SK-N-SH (cell line): ENCODE data around the gene LMNB1.

ENCODE experiments used
- CHD2 ChIP-seq: fragments of 150-350 bp; IDR thresholded peaks from 2 replicates; pipeline ENCODE4 v1.6.1; 2018; ENCODE audit warnings: low read length; ENCODE audit not compliant: partially characterized antibody
- IRF3 ChIP-seq: fragments of 150-350 bp; IDR thresholded peaks from 2 replicates; pipeline ENCODE4 v1.6.1; 2016; ENCODE audit warnings: mild to moderate bottlenecking, low read depth, low read length
- MEF2A ChIP-seq: IDR thresholded peaks from 2 replicates; pipeline ENCODE4 v1.4.0; 2012; ENCODE audit warnings: low read depth, borderline replicate concordance
- NFIC ChIP-seq: IDR thresholded peaks from 2 replicates; pipeline ENCODE4 v1.4.0; 2012; ENCODE audit warnings: borderline replicate concordance
- NRF1 ChIP-seq: IDR thresholded peaks from 2 replicates; pipeline ENCODE4 v1.6.1; 2012; ENCODE audit warnings: low read depth, mild to moderate bottlenecking, low read length
- POLR2AphosphoS5 ChIP-seq: IDR thresholded peaks from 2 replicates; pipeline ENCODE4 v1.6.1; 2012; ENCODE audit warnings: low read depth, low read length
- RAD21 ChIP-seq: IDR thresholded peaks from 2 replicates; pipeline ENCODE4 v1.6.1; 2012; ENCODE audit warnings: mild to moderate bottlenecking, low read length
- RCOR1 ChIP-seq: fragments of 150-350 bp; IDR thresholded peaks from 2 replicates; pipeline ENCODE4 v1.6.1; 2017; ENCODE audit warnings: antibody characterized with exemption, low read length
- REST ChIP-seq: IDR thresholded peaks from 2 replicates; pipeline ENCODE4 v1.6.1; 2012; ENCODE audit warnings: mild to moderate bottlenecking, low read depth, low read length, moderate library complexity
- TAF1 ChIP-seq: IDR thresholded peaks from 2 replicates; pipeline ENCODE4 v1.6.1; 2012; ENCODE audit warnings: low read depth, mild to moderate bottlenecking, low read length, moderate library complexity, borderline replicate concordance
- YY1 ChIP-seq: IDR thresholded peaks from 2 replicates; pipeline ENCODE4 v1.4.0; 2012; ENCODE audit warnings: low read depth, mild to moderate bottlenecking
- TF ChIP-seq, protein P1 (sequence below): fragments of 200-600 bp; sonication (generic); IDR thresholded peaks from 2 replicates; pipeline ENCODE4 v1.6.1; 2017; ENCODE audit warnings: antibody characterized with exemption, mild to moderate bottlenecking, moderate library complexity
- TF ChIP-seq, protein P2 (sequence below): fragments of 150-350 bp; IDR thresholded peaks from 2 replicates; pipeline ENCODE4 v1.6.1; 2017; ENCODE audit warnings: antibody characterized with exemption, low read length, low read depth, borderline replicate concordance

DNA sequence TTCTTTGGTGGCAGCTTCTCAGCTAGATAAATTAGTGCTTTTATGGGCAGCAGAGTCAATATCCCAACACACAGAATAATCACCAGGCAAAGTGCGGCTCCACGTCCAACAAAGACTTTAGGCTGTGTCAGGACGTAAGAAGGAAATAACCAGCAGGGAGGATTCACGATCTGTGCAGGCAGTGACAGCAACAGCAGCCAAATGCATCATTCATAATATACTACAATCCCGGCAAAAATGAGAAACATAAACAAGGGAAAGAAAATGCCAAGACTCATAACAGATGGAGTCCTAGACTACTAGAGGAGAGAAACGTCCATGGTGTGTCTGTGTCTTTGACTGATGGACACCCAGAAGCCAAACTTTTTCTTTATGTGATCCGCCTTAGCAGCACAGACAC lies 100.7 kb downstream of the LMNB1 start:
- TF ChIP-seq REST (no peak), RAD21 (no peak), IRF3 (no peak), POLR2AphosphoS5 (no peak), NRF1 (no peak), TAF1 (no peak), NFIC (no peak), RCOR1 (no peak), MEF2A (no peak), YY1 (no peak), CHD2 (no peak)
- TF ChIP-seq, protein P1, sequence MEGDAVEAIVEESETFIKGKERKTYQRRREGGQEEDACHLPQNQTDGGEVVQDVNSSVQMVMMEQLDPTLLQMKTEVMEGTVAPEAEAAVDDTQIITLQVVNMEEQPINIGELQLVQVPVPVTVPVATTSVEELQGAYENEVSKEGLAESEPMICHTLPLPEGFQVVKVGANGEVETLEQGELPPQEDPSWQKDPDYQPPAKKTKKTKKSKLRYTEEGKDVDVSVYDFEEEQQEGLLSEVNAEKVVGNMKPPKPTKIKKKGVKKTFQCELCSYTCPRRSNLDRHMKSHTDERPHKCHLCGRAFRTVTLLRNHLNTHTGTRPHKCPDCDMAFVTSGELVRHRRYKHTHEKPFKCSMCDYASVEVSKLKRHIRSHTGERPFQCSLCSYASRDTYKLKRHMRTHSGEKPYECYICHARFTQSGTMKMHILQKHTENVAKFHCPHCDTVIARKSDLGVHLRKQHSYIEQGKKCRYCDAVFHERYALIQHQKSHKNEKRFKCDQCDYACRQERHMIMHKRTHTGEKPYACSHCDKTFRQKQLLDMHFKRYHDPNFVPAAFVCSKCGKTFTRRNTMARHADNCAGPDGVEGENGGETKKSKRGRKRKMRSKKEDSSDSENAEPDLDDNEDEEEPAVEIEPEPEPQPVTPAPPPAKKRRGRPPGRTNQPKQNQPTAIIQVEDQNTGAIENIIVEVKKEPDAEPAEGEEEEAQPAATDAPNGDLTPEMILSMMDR = no peak
- TF ChIP-seq, protein P2, sequence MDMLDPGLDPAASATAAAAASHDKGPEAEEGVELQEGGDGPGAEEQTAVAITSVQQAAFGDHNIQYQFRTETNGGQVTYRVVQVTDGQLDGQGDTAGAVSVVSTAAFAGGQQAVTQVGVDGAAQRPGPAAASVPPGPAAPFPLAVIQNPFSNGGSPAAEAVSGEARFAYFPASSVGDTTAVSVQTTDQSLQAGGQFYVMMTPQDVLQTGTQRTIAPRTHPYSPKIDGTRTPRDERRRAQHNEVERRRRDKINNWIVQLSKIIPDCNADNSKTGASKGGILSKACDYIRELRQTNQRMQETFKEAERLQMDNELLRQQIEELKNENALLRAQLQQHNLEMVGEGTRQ = no peak
